Activated T-cell treated with anti-CD3 and anti-CD28 coated beads, Interleukin-2, amount 50 U/mL, for 4 hours (primary cell): ENCODE results near the gene PRDM8. TPM values are rescaled to one million over a fixed set of nuclear protein-coding genes. Genes with fewer than 3 reads are reported as not detected.
"Not testable (repeated sequence)": the region's sequence is repeated elsewhere in the genome, so short reads cannot be mapped to it uniquely, and the experiment has no call there.

Experiments used
- ATAC-seq, 2 donors: fragments of 200-7000 bp; cut with Tn5 transposase; one replicate each; pipeline ENCODE4 v1.10.0; 2021
- DNase-seq: peaks from one replicate; pipeline ENCODE4 v3.0.0-alpha.2; 2020
- H3K27me3 Mint-ChIP-seq: one replicate; pipeline ENCODE4 v1.8.0; 2021; ENCODE audit warnings: low read depth, mixed read lengths
- H3K36me3 Mint-ChIP-seq: one replicate; pipeline ENCODE4 v1.8.0; 2022; ENCODE audit warnings: mixed read lengths; ENCODE audit not compliant: insufficient read depth
- H3K4me1 Mint-ChIP-seq: one replicate; pipeline ENCODE4 v1.8.0; 2021; ENCODE audit warnings: low read depth, mixed read lengths
- H3K4me3 Mint-ChIP-seq: one replicate; pipeline ENCODE4 v1.8.0; 2021; ENCODE audit warnings: mild to moderate bottlenecking, moderate library complexity, mixed read lengths
- H3K9me3 Mint-ChIP-seq: one replicate; pipeline ENCODE4 v1.8.0; 2021; ENCODE audit warnings: mixed read lengths
- total RNA-seq, 3 donors: library from RNA; stranded (reverse); gene quantifications; one replicate each; pipeline ENCODE4 v1.2.1, GENCODE V29; 2021

The PRDM8 gene
- total RNA-seq, 3 donors from 2014 or later = 2.9 to 5.1 (median 3.7) TPM

DNA sequence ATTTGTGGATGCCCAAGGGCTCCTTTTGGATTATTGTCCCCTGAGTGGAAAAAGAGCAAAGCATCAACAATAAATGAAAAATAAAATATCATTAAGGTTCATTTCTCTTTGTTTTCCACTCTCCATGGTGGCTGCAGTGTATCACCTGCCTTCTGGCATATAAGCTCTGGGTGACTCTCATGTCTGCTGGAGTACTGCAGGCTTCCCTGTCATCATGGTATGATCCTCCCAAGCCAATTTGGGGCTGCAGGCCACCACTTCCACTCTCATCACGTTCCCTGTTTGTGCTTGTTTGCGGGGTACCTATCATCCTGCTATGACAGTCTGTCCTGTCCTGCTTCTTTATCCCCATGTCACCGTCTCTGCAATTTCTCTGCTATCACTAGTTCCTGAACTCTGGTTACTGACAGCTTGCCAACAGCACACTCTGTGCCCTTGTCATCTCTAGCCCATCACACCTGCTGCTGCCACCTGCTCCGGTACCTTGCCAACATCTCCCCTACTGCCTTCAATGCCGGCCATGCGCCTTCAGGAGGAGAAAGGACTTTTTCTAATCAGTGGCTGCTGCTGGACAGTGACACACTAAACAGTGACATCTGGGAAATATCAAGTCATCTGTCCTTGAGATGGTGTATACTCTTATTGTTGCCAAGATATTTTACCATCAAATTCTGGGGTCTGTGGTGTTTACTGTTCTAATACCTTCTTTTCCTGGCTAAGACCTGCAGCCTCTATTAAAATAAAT, 46.1 kb downstream of the PRDM8 start:
- Mint-ChIP-seq H3K4me3 (no peak overlapping the region), H3K36me3 (no peaks in the 10 kb centered on the region), H3K27me3 (peaks cover 16% of the 10 kb centered on the region), H3K4me1 (no peaks in the 10 kb centered on the region), H3K9me3 (no peaks in the 10 kb centered on the region)
- DNase-seq = no peak
- ATAC-seq = no peak

- H3K27me3 Mint-ChIP-seq = peaks cover 20% of the 10 kb centered on the region
- H3K9me3 Mint-ChIP-seq, H3K4me3 Mint-ChIP-seq, ATAC-seq, H3K36me3 Mint-ChIP-seq, DNase-seq, H3K4me1 Mint-ChIP-seq: not testable (repeated sequence)
These were observed 50.2 kb downstream of the PRDM8 start for GRCh38 chr4:80247484-80247883.

DNA sequence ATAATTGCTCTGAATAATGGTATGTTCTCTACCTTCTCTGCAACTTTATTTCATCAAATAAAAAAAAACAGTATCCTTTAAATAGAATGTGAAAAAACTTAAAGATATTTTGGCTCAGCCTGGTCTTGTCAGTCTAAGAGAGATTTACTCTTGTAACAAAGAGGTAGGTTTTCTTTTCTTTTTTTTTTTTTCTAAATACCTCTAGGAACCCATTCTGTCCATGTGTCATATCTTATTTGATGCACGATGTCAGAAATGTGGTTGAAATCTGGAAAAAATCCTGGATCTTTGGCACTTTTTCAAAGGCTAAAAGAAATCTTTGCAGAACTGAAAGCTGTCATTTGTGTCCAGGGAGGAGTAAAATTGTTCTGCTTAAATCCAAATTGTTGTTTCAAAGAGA, 51.8 kb downstream of the PRDM8 start:
- Mint-ChIP-seq H3K4me1 (no peaks in the 10 kb centered on the region), H3K36me3 (no peaks in the 10 kb centered on the region), H3K4me3 (no peak overlapping the region), H3K9me3 (no peaks in the 10 kb centered on the region), H3K27me3 (peaks cover 20% of the 10 kb centered on the region)
- no peak for DNase-seq
- ATAC-seq = no peak

DNA sequence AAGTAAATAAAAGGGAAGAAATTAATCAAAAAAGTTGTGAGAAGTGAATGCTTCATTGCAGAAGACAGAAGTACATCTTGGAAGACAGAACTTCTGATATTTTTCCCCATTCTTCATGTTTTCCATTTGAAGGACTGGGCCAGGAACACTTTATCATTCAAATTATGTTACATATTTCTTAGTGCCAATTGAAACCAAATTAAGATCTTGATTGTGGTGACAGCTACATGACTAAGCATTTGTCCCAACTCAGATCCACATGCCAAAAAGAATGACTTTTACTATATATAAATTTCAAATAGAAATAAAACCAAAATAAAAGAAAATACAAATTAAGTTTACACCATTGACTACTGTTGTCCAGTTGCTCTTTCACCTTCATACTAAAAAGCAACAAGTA, 55.1 kb downstream of the PRDM8 start:
- ATAC-seq (no peak), DNase-seq (no peak)
- H3K4me1 Mint-ChIP-seq = no peaks in the 10 kb centered on the region
- no peaks in the 10 kb centered on the region for H3K9me3 Mint-ChIP-seq
- H3K4me3 Mint-ChIP-seq = no peak overlapping the region
- H3K27me3 Mint-ChIP-seq = peaks cover 11% of the 10 kb centered on the region
- H3K36me3 Mint-ChIP-seq = no peaks in the 10 kb centered on the region

GRCh38 chr4:80252953-80253352, 55.6 kb downstream of the PRDM8 start:
- no peaks in the 10 kb centered on the region for H3K4me1 Mint-ChIP-seq
- H3K27me3 Mint-ChIP-seq = peaks cover 12% of the 10 kb centered on the region
- H3K4me3 Mint-ChIP-seq = no peak overlapping the region
- no peaks in the 10 kb centered on the region for H3K36me3 Mint-ChIP-seq
- no peak for DNase-seq
- ATAC-seq = no peak
- H3K9me3 Mint-ChIP-seq = no peaks in the 10 kb centered on the region

GRCh38 chr4:80253510-80253909, 56.2 kb downstream of the PRDM8 start:
- ATAC-seq = no peak
- Mint-ChIP-seq H3K36me3 (no peaks in the 10 kb centered on the region), H3K4me3 (no peak overlapping the region), H3K9me3 (no peaks in the 10 kb centered on the region), H3K27me3 (peaks cover 14% of the 10 kb centered on the region), H3K4me1 (no peaks in the 10 kb centered on the region)
- DNase-seq = no peak

Other genes starting within 250 kb of the PRDM8 start
- gene ANTXR2, start 124.3 kb upstream of the PRDM8 start, total RNA-seq = 10 to 100 TPM in 1 of 3 donors, 1 to 10 TPM in 2; 6.1 to 12.9 (median 8.1) TPM
- gene FGF5, start 69.2 kb downstream of the PRDM8 start, total RNA-seq = not detected
- not detected for gene CFAP299, start 138.2 kb downstream of the PRDM8 start, total RNA-seq